NCI-H1694 (cell line): Measurements from ENCODE around the gene SIL1.
"Not testable (repeated sequence)": the region's sequence is repeated elsewhere in the genome, so short reads cannot be mapped to it uniquely, and the experiment has no call there.

Source experiments
- DNase-seq: peaks from one replicate; lab custom pipeline; 2025; lab: John Stamatoyannopoulos, UW

The SIL1 gene

GRCh38 chr5:138943599-138944173 is 254.5 kb downstream of the SIL1 start:
- no peak for DNase-seq

GRCh38 chr5:138942861-138943260 is 255.3 kb downstream of the SIL1 start:
- no peak for DNase-seq

DNA sequence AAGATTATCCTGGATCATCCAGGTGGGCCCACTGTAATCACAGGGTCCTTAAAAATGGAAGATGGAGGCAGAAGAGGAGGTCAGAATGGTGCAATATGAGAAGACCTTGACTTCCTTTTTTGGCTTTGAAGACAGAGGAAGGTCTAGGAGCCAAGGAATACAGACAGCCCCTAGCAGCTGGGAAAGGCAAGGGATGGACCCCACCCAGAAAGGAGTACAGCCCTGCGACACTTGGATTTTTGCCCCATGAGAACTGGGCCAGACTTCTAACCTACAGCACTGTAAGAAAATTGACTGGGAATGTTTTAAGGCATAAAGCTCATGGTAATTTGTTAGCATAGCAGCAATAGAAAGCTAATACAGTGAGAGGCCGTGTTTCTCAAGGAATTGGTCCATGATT is 256.1 kb downstream of the SIL1 start:
- DNase-seq, result no peak

- no peak for DNase-seq
These were observed 259.6 kb downstream of the SIL1 start for GRCh38 chr5:138938526-138938925.

DNA sequence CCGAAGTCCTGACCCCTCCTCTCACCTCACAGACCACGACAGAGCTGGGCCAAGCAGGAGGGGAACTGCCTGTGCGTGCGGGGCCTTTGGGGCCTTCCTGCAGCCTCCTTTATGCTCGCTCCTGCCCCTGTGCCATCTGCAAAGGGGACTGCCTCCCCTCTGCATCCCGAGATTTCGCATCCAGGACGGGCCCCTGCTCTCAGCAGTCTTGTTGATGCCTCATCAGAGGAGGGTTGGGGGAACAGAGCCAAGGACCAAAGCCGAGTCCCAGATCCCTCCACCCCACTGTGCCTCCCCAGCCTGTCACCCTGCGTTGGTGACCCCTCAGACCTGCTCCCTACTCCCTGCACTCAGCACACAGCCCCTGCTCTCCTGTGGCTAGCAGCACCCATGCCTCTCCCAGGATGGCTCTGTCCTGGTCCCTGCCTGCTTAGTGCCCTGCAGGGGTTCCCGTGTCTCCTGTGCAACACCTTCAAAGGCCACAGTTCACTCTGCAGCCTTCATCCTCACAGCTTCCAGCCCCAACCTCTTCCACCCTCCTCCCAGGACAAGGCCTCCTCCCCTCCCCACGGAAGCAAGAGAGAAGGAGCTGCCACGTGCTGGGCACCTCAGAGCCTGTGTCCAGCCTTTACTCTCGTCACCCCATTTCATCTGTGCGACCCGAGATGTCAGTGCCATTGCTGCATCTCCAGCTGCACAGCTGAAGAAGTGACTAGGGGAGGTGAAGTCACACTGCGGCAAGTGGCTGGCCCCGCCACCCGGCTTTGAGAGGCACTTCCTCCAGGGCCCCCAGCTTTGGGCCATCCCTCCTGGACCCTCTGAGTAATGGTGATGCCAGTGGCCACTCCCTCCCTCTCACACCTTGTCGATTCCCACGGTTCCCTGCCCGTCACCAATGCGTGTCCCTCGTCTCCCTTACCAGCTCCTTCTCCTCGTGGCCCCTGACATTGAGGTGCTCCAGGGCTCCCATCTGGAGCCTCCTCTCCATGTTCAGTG is 260.5 kb downstream of the SIL1 start:
- no peak for DNase-seq

DNA sequence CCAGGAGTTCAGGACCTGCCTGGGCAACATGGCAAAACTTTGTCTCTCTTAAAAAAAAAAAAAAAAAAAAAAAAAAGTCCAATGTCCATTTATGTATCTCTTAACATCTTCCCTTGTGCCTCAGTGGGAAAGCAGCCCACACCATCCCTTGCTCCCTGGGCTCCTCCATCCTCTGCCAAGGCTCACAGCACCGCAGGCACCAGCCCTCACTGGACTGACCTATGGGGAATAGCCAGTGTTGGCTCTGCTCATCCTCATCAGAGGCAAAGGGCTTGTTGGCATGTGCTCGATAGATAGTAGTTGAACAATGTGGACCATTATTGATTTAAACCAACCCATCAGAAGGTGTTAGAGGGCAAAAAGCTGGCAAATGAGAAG is 261.2 kb downstream of the SIL1 start:
- DNase-seq, result no peak

DNA sequence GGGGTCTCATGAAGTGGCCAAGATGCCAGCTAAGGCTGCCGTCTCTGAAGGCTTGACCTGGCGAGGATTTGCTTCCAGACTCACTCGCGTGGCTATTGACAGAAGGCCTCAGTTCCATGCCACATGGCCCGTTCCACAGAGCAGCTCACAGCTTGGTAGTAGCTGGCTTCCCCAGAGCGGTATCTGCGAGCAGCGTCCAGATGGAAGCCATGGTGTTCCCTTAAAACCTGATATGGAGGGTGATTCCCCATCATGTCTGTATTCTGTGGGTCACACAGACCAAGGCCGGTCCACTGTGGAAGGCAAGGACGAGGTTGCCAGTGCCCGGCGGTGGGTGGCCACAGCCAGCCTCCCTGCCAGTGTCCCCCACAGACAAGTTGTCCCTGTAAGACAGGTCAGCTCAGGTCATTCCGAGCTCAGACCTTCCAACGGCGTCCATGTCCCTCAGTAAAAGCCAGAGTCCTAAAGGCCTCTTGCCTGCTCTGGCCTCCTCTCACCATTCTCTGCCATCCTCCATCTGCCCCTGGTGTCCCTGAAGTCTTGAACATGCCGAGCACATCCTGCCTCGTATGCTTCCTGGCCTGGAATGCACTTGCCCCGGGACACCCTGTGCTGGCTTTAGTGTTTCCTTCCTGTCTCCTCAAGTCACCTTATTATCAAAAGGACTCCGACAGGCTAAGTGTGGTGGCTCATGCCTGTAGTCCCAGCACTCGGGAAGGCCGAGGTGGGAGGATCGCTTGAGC is 261.8 kb downstream of the SIL1 start:
- DNase-seq, result no peak

- DNase-seq, result no peak
These were observed 262.7 kb downstream of the SIL1 start for GRCh38 chr5:138935466-138935865.

DNA sequence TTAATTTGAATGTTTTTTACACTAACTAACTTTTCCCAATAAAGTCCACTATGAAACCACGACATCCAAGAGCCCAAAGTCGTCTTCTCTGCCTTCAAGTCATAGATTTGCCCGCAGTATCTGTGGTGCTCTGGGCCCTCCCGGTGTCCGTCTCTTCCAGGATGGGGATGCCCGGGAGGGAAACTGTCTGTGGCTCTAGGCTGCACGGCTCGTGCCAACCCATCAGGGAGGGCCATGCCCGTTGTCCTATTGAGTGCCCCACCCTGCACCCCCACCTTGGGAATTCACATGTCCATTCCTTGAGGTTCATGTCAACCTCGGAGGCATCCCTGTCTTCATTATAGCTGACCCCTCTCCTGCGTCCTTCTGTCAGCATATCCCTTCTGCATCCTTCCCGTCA is 263.2 kb downstream of the SIL1 start:
- no peak for DNase-seq

- no peak for DNase-seq
These were observed 264.5 kb downstream of the SIL1 start for GRCh38 chr5:138933522-138934290.

DNA sequence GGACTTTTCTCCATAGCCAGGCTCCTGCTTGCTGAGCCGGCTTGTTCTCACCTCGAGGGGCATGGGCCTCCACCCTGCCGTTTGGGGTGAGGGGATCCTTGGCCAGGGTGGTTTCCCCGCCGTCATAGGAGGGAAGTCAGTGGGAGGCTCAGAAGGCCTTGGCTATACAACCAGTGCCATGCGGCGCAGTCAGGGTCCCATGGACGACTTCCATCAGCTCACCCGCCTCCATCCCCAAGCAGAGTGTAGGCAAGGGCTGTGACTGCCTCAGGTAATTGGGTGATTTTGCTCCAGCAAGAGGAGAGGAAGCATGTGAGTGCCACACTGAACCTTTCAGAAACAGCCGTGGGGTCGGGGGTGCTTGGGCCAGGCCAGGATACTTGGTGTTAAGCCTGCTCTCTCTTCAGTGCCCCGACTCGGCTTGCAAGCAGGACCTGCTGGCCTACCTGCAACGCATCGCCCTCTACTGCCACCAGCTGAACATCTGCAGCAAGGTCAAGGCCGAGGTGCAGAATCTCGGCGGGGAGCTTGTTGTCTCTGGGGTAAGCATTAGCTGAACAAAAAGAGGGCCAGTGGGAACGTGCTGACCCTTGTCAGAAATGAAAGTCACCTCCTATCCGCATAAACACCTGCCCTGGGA is 265.9 kb downstream of the SIL1 start:
- no peak for DNase-seq

- DNase-seq, result no peak
These were observed 267.6 kb downstream of the SIL1 start for GRCh38 chr5:138930371-138931097.

DNA sequence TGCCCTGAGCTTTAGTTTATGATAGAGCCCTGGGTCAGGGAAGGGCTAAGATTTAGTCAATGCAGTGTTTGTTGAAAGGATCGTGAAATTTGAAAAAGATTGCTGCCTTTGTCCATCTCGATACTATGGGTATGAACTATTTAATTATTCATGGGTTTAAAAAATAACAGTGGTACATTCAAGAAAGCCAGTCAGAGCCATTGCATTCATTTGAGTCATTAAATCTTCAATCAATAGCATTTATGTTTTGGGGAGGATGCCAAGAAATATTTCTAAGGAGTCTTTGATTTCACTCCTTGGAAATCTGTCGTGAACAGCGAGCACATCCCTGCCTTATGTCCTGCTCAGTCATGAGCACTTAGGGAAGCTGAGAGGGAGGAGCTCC is 268.6 kb downstream of the SIL1 start:
- DNase-seq, result no peak

- DNase-seq, result no peak
These were observed 270.2 kb downstream of the SIL1 start for GRCh38 chr5:138927979-138928378.

GRCh38 chr5:138927544-138927943 is 270.6 kb downstream of the SIL1 start:
- DNase-seq, result no peak

- no peak for DNase-seq
These were observed 271.3 kb downstream of the SIL1 start for GRCh38 chr5:138926688-138927448.

DNA sequence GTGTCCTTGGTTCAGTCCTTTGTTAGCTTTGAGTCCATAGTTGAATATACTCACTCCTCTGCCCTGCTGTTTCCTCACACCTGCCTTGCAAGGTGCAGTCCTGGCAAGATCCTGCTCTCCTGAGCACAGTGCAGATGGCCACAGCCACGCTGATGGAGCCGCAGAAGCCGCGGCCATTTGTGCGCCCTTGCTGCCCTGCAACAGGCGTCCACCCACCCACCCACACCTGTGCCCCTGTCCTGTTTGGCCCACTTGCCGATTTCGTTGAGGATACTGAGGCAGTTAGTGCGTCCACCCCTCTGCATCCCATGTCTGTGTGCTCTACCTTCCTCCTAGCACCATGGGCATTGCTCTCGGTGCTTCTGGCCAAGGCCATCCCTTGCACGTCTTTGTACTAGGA is 271.9 kb downstream of the SIL1 start:
- DNase-seq, result no peak

DNA sequence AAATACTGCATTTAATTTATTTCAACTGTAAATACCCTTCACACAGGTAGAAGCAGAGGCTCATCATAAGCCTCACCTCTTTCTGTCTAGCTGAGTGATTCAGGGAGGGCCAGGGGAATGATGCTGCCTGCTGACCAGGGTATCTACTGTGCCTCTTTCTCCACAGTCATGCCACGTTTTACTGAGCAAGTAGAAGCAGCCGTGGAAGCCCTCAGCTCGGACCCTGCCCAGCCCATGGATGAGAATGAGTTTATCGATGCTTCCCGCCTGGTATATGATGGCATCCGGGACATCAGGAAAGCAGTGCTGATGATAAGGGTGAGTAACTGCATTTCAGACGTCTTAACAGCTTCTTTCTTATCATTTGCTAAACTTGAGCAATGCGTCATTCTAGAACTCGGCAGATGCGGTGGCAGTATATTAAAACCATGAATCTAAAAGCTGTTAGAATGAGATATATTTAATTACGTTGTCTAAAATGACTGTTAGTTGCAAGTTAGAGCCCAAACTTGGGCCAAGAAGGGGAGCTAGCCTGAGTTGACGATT is 273.0 kb downstream of the SIL1 start:
- no peak for DNase-seq

DNA sequence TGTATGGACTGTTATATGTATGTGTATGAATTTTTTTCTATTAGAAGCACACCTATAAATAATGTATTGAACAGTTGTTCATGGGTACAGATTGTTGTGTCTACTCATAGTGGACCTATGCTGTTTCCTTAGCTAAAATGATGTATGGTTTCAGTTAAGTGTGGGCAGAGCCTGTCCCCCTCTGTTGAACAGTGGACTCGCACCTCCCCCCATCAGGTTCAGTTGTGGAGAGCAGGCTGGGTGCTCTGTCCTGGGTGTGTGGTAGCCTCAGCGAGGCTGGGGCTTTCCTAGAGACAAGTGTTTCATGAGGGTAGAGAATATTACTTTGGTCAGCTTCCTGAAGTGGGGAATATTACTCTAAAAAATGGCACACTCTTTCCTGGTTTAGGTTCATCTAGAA is 275.7 kb downstream of the SIL1 start:
- DNase-seq, result no peak

DNA sequence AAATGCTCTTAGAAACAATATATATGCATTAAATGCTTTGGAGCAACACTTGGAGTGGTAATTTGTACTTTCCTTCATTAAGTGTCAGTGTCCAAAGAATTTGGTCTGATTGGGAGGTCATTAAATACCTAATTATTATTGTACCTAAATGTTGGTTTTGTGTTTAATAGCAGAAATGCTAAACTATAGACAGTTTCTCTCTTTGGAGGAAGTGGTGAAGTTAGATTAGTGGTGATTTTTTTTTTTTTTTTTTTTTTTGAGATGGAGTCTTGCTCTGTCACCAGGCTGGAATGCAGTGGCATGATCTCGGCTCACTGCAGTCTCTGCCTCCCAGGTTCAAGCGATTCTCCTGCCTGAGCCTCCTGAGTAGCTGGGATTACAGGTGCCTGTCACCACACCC is 276.8 kb downstream of the SIL1 start:
- DNase-seq, result not testable (repeated sequence)
